ENCODE results near the gene ANGPTL4. TPM values are rescaled to one million over a fixed set of nuclear protein-coding genes. Genes with fewer than 3 reads are reported as not detected.

Gene ANGPTL4
- total RNA-seq, 5 donors from 2014 or later (not counting 1 experiment from before 2014, with no cell fraction given): 0.18 to 0.19 TPM; not detected in 3

DNA sequence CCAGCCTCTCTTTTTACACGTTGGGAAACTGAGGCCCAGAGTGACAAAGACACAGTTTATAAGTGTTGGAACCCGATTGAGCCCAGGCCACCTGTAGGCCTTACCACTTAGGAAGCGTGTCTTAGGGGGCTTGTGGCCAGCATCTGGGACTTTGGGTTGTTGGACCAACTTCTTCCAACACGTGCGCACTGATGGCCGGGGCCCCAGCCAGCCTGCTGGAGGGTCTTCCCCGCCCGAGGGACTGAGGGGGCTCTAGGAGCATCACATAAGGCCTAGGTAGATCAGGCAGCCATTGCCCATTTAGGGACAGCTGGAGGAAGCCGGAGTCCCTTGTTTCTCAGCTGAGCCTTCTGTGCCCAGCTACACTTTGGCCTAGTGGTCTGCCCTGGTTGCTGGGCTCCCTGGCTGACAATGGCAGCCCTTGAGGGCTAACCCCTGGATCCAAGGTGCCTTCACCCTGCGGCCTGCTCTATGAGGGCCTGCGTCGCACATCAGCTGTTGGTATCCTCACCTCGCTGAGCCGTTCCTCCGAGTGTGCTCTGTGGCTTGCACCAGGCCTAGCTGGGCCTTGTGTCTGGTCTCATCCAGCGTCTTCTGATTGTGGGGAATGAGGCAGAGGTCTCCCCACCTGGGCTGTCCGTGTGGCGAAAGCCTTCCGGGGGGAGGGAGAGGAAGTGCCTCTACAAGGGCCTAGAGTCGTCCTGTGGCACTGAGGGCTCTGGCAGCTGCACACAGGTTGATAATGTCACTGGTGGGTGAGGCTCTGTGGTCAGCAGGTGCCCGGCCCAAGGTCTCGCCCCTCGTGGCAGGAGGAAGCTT lies 27.5 kb downstream of the ANGPTL4 start:
- H3K27ac Mint-ChIP-seq: peak overlapping the region; percentile 75 to 86
- H3K4me3 ChIP-seq (ENCODE audit: control insufficient read depth in 1 of 2, extremely low read depth in 1 of 2, low read length in 1 of 2): peak overlapping the region in 1 of 2 donors; percentile 79
- POLR2A ChIA-PET: no interaction called here

GRCh38 chr19:8392017-8392591 lies 28.1 kb downstream of the ANGPTL4 start:
- H3K4me3 ChIP-seq (ENCODE audit: control insufficient read depth in 1 of 2, extremely low read depth in 1 of 2, low read length in 1 of 2): no peak overlapping the region
- peaks cover 7 to 48% of the 10 kb centered on the region in 2 experiments for H3K4me1 ChIP-seq (ENCODE audit: control insufficient read depth in 1 of 2, extremely low read depth in 1 of 2, insufficient read depth in 2 of 2, low read length in 2 of 2)
- no peak overlapping the region for H3K27ac ChIP-seq (ENCODE audit: low read length)
- peaks cover 6 to 7% of the 10 kb centered on the region in 2 donors for H3K36me3 ChIP-seq (ENCODE audit: control insufficient read depth in 2 of 2, extremely low read depth in 1 of 2, insufficient read depth in 1 of 2, low read length in 1 of 2)
- H3K36me3 Mint-ChIP-seq: peaks cover 3% of the 10 kb centered on the region
- no peaks in the 10 kb centered on the region for H3K9me3 Mint-ChIP-seq
- CTCF ChIA-PET: interaction anchor here (0.6 to 2.5 kb wide), 4 partner anchors 21 to 826 kb away, joined by 3 to 24 read pairs (median 4); partner anchors contain the start of gene MARCHF2 (in 1 of the 2)
- no peak for DNase-seq
- ATAC-seq (replicated peaks in 1 of 4): no peak
- no peaks in the 10 kb centered on the region for H3K27me3 ChIP-seq (replicated peaks in 1 of 2; ENCODE audit: control insufficient read depth in 2 of 2, extremely low read depth in 1 of 2, insufficient read depth in 2 of 2, low read length in 1 of 2)
- peak overlapping the region; percentile 36 to 64 for H3K27ac Mint-ChIP-seq
- H3K4me1 Mint-ChIP-seq: peaks cover 33 to 50% (median 40%) of the 10 kb centered on the region in 3 donors
- peak overlapping the region; percentile 25 to 87 (median 53) for H3K4me3 Mint-ChIP-seq
- POLR2A ChIA-PET: interaction anchor here in 1 of 2 donors (0.6 kb wide), 1 partner anchor 51 kb away, joined by 5 read pairs; no protein-coding TSS in a partner anchor
- 60% methylated on average over 10 of the region's 11 CpGs for WGBS (ENCODE audit: insufficient coverage)
- no peaks in the 10 kb centered on the region for H3K27me3 Mint-ChIP-seq
- no peaks in the 10 kb centered on the region for H3K9me3 ChIP-seq

More for the DNA sequence above, 27.5 kb downstream of the ANGPTL4 start:
- Mint-ChIP-seq H3K27me3 (no peaks in the 10 kb centered on the region), H3K36me3 (peaks cover 7% of the 10 kb centered on the region), H3K9me3 (no peaks in the 10 kb centered on the region), H3K4me1 (peaks cover 26 to 47% (median 34%) of the 10 kb centered on the region in 3 donors), H3K4me3 (peak overlapping the region; percentile 74 to 87 (median 80))
- H3K9me3 ChIP-seq: no peaks in the 10 kb centered on the region
- peaks cover 6 to 7% of the 10 kb centered on the region in 2 donors for H3K36me3 ChIP-seq (ENCODE audit: control insufficient read depth in 2 of 2, extremely low read depth in 1 of 2, insufficient read depth in 1 of 2, low read length in 1 of 2)
- peaks cover 7 to 41% of the 10 kb centered on the region in 2 experiments for H3K4me1 ChIP-seq (ENCODE audit: control insufficient read depth in 1 of 2, extremely low read depth in 1 of 2, insufficient read depth in 2 of 2, low read length in 2 of 2)
- H3K27me3 ChIP-seq (replicated peaks in 1 of 2; ENCODE audit: control insufficient read depth in 2 of 2, extremely low read depth in 1 of 2, insufficient read depth in 2 of 2, low read length in 1 of 2): no peaks in the 10 kb centered on the region
- H3K27ac ChIP-seq (ENCODE audit: low read length): peak overlapping the region; percentile 55
- DNase-seq: peak in 2 of 35 experiments; percentile 3 to 14
- 74% methylated on average over 22 of the region's 23 CpGs for WGBS (ENCODE audit: insufficient coverage)
- CTCF ChIA-PET: interaction anchor here in 1 of 2 donors (0.6 to 2.5 kb wide), 2 partner anchors 22 to 825 kb away, joined by 4 to 24 read pairs; partner anchors contain the start of gene MARCHF2
- no peak for ATAC-seq (replicated peaks in 1 of 4)

GRCh38 chr19:8393192-8393870 lies 29.4 kb downstream of the ANGPTL4 start:
- H3K27ac Mint-ChIP-seq: peak overlapping the region in 1 of 2 donors; percentile 23
- CTCF ChIA-PET: interaction anchor here (0.5 to 0.6 kb wide), 2 partner anchors 21 to 22 kb away, joined by 3 read pairs; no protein-coding TSS in a partner anchor

GRCh38 chr19:8393871-8394250 lies 29.9 kb downstream of the ANGPTL4 start:
- no peaks in the 10 kb centered on the region for H3K27me3 Mint-ChIP-seq
- DNase-seq: no peak
- ATAC-seq (replicated peaks in 1 of 4): no peak
- no peak overlapping the region for H3K4me3 Mint-ChIP-seq
- H3K9me3 ChIP-seq: no peaks in the 10 kb centered on the region
- H3K36me3 Mint-ChIP-seq: peaks cover 3% of the 10 kb centered on the region
- ChIA-PET POLR2A (no interaction called here), CTCF (interaction anchor here (0.5 to 0.6 kb wide), 2 partner anchors 21 to 1708 kb away, joined by 3 read pairs; no protein-coding TSS in a partner anchor)
- H3K27ac ChIP-seq (ENCODE audit: low read length): no peak overlapping the region
- WGBS (ENCODE audit: insufficient coverage): 90% methylated on average over 4 of the region's 8 CpGs
- no peaks in the 10 kb centered on the region for H3K9me3 Mint-ChIP-seq
- peaks cover 7 to 57% of the 10 kb centered on the region in 2 experiments for H3K4me1 ChIP-seq (ENCODE audit: control insufficient read depth in 1 of 2, extremely low read depth in 1 of 2, insufficient read depth in 2 of 2, low read length in 2 of 2)
- peaks cover 36 to 58% (median 43%) of the 10 kb centered on the region in 3 donors for H3K4me1 Mint-ChIP-seq
- H3K36me3 ChIP-seq (ENCODE audit: control insufficient read depth in 2 of 2, extremely low read depth in 1 of 2, insufficient read depth in 1 of 2, low read length in 1 of 2): peaks cover 12 to 14% of the 10 kb centered on the region in 2 donors
- H3K27me3 ChIP-seq (replicated peaks in 1 of 2; ENCODE audit: control insufficient read depth in 2 of 2, extremely low read depth in 1 of 2, insufficient read depth in 2 of 2, low read length in 1 of 2): no peaks in the 10 kb centered on the region
- no peak overlapping the region for H3K27ac Mint-ChIP-seq
- H3K4me3 ChIP-seq (ENCODE audit: control insufficient read depth in 1 of 2, extremely low read depth in 1 of 2, low read length in 1 of 2): no peak overlapping the region

More at GRCh38 chr19:8393192-8393870, 29.4 kb downstream of the ANGPTL4 start:
- H3K4me1 Mint-ChIP-seq: peaks cover 36 to 58% (median 43%) of the 10 kb centered on the region in 3 donors
- H3K9me3 Mint-ChIP-seq: no peaks in the 10 kb centered on the region
- DNase-seq (no peak), ATAC-seq (replicated peaks in 1 of 4) (no peak)
- H3K36me3 ChIP-seq (ENCODE audit: control insufficient read depth in 2 of 2, extremely low read depth in 1 of 2, insufficient read depth in 1 of 2, low read length in 1 of 2): peaks cover 12 to 13% of the 10 kb centered on the region in 2 donors
- H3K4me1 ChIP-seq (ENCODE audit: control insufficient read depth in 1 of 2, extremely low read depth in 1 of 2, insufficient read depth in 2 of 2, low read length in 2 of 2): peaks cover 7 to 57% of the 10 kb centered on the region in 2 experiments
- POLR2A ChIA-PET: no interaction called here
- H3K27ac ChIP-seq (ENCODE audit: low read length): no peak overlapping the region
- no peaks in the 10 kb centered on the region for H3K9me3 ChIP-seq
- 90% methylated on average over 8 of the region's 8 CpGs for WGBS (ENCODE audit: insufficient coverage)
- H3K27me3 ChIP-seq (replicated peaks in 1 of 2; ENCODE audit: control insufficient read depth in 2 of 2, extremely low read depth in 1 of 2, insufficient read depth in 2 of 2, low read length in 1 of 2): no peaks in the 10 kb centered on the region
- H3K27me3 Mint-ChIP-seq: no peaks in the 10 kb centered on the region
- H3K4me3 Mint-ChIP-seq: peak overlapping the region in 1 of 3 donors; percentile 21
- H3K4me3 ChIP-seq (ENCODE audit: control insufficient read depth in 1 of 2, extremely low read depth in 1 of 2, low read length in 1 of 2): no peak overlapping the region
- peaks cover 3% of the 10 kb centered on the region for H3K36me3 Mint-ChIP-seq

DNA sequence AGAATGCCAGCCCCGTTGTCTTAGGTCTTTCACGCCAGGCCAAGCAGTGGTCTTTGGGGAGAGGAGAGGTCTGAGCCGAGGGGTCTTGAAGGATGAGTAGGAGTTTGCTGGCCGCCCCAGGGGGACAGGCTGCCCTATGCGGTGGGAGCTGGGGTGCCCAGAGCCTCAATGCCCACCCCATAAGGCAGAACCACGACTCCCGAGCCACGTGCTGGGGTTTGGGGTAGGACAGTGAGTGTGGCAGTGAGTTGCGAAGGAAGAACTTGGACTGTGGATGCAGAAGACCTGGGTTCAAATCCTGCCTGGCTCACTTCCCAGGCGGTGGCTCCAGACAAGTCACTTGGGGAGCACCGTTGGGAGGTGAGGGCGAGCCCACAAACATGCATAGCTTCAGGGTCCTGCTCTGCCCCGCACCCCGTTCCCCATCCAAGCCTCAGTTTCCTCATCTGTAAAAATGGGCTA lies 31.7 kb downstream of the ANGPTL4 start:
- ChIA-PET POLR2A (no interaction called here), CTCF (no interaction called here)
- Mint-ChIP-seq H3K9me3 (no peaks in the 10 kb centered on the region), H3K27me3 (no peaks in the 10 kb centered on the region), H3K27ac (no peak overlapping the region), H3K36me3 (peaks cover 8% of the 10 kb centered on the region), H3K4me3 (no peak overlapping the region), H3K4me1 (peaks cover 36 to 50% (median 38%) of the 10 kb centered on the region in 3 donors)
- WGBS (ENCODE audit: insufficient coverage): 93% methylated on average over 13 of the region's 14 CpGs
- Histone ChIP-seq H3K4me3 (ENCODE audit: control insufficient read depth in 1 of 2, extremely low read depth in 1 of 2, low read length in 1 of 2) (no peak overlapping the region), H3K9me3 (no peaks in the 10 kb centered on the region), H3K36me3 (ENCODE audit: control insufficient read depth in 2 of 2, extremely low read depth in 1 of 2, insufficient read depth in 1 of 2, low read length in 1 of 2) (peaks cover 15 to 24% of the 10 kb centered on the region in 2 donors), H3K27me3 (replicated peaks in 1 of 2; ENCODE audit: control insufficient read depth in 2 of 2, extremely low read depth in 1 of 2, insufficient read depth in 2 of 2, low read length in 1 of 2) (no peaks in the 10 kb centered on the region), H3K4me1 (ENCODE audit: control insufficient read depth in 1 of 2, extremely low read depth in 1 of 2, insufficient read depth in 2 of 2, low read length in 2 of 2) (peaks cover 6 to 48% of the 10 kb centered on the region in 2 experiments), H3K27ac (ENCODE audit: low read length) (no peak overlapping the region)
- no peak for ATAC-seq (replicated peaks in 1 of 4)
- DNase-seq: no peak

DNA sequence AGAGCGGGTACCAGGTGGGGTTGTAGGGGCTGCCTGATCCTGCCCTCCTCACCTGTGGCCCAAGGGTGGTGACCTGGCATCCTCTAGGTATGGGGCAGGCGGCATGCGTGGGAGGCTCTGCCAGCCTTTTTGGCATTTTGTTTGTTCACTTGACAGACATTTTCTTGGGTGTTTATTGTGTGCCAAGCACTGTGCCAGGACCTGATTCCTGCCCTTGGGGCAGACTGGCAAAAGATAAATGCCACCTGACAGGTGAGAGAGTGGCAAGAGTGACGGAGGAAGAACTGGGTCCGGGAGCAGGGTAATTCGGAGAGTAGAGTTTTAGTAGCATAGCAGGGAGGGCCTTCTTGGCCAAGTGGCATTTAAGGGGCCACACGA lies 32.2 kb downstream of the ANGPTL4 start:
- ATAC-seq (replicated peaks in 1 of 4) (no peak), DNase-seq (no peak)
- CTCF ChIA-PET: no interaction called here
- peaks cover 15 to 24% of the 10 kb centered on the region in 2 donors for H3K36me3 ChIP-seq (ENCODE audit: control insufficient read depth in 2 of 2, extremely low read depth in 1 of 2, insufficient read depth in 1 of 2, low read length in 1 of 2)
- no peaks in the 10 kb centered on the region for H3K9me3 ChIP-seq
- H3K4me3 ChIP-seq (ENCODE audit: control insufficient read depth in 1 of 2, extremely low read depth in 1 of 2, low read length in 1 of 2): no peak overlapping the region
- no peak overlapping the region for H3K27ac ChIP-seq (ENCODE audit: low read length)
- H3K27me3 ChIP-seq (replicated peaks in 1 of 2; ENCODE audit: control insufficient read depth in 2 of 2, extremely low read depth in 1 of 2, insufficient read depth in 2 of 2, low read length in 1 of 2): no peaks in the 10 kb centered on the region
- peaks cover 8% of the 10 kb centered on the region for H3K36me3 Mint-ChIP-seq
- H3K27me3 Mint-ChIP-seq: no peaks in the 10 kb centered on the region
- peaks cover 31 to 45% (median 33%) of the 10 kb centered on the region in 3 donors for H3K4me1 Mint-ChIP-seq
- peaks cover 4 to 43% of the 10 kb centered on the region in 2 experiments for H3K4me1 ChIP-seq (ENCODE audit: control insufficient read depth in 1 of 2, extremely low read depth in 1 of 2, insufficient read depth in 2 of 2, low read length in 2 of 2)
- POLR2A ChIA-PET: no interaction called here
- no peak overlapping the region for H3K4me3 Mint-ChIP-seq
- no peaks in the 10 kb centered on the region for H3K9me3 Mint-ChIP-seq
- peak overlapping the region in 1 of 2 donors; percentile 49 for H3K27ac Mint-ChIP-seq
- WGBS (ENCODE audit: insufficient coverage): 83% methylated on average over 7 of the region's 7 CpGs

All from T-cell (primary cell).